GM13976 (cell line): ENCODE data around the gene ASPRV1.

ENCODE experiments used
- DNase-seq: peaks from one replicate; pipeline ENCODE4 v3.0.0; 2012; ENCODE audit warnings: low spot score
- in situ Hi-C: fragments of 300-500 bp; cut with MboI; formaldehyde crosslinking; loops from one replicate; pipeline ENCODE4 v1.12.0; 2022; ENCODE audit warnings: low sequenced_read_pairs, mixed read lengths, inconsistent platforms; ENCODE audit not compliant: unreplicated experiment
- TF ChIP-seq, protein P1 (sequence below): IDR thresholded peaks from 2 replicates; pipeline ENCODE4 v1.5.1; 2012; ENCODE audit warnings: borderline replicate concordance, mild to moderate bottlenecking; ENCODE audit not compliant: insufficient read depth; ENCODE audit errors: extremely low read depth, missing control alignments, control extremely low read depth

Gene ASPRV1

GRCh38 chr2:69989441-69990105, 28.1 kb upstream of the ASPRV1 start:
- TF ChIP-seq, protein P1, sequence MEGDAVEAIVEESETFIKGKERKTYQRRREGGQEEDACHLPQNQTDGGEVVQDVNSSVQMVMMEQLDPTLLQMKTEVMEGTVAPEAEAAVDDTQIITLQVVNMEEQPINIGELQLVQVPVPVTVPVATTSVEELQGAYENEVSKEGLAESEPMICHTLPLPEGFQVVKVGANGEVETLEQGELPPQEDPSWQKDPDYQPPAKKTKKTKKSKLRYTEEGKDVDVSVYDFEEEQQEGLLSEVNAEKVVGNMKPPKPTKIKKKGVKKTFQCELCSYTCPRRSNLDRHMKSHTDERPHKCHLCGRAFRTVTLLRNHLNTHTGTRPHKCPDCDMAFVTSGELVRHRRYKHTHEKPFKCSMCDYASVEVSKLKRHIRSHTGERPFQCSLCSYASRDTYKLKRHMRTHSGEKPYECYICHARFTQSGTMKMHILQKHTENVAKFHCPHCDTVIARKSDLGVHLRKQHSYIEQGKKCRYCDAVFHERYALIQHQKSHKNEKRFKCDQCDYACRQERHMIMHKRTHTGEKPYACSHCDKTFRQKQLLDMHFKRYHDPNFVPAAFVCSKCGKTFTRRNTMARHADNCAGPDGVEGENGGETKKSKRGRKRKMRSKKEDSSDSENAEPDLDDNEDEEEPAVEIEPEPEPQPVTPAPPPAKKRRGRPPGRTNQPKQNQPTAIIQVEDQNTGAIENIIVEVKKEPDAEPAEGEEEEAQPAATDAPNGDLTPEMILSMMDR: no peak
- in situ Hi-C loops: no loop called here
- no peak for DNase-seq

DNA sequence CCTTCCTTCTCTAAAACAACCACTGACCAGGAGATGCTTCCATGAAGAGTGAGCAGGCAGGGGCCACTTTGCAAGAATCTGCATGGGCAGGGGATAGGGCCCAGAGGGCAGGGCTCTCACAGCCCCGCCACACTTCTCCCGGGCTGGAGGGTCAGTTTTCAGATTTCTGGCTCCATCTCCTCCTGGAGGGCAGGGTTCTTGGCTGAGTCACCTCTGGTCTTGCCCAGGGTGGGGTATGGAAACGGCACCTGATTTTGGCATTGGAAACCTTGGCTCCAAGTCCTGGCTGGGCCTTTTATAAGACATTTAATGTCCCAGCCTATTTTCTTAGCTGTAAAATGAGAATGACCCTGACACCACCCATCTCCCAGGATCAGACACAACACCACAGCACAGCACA, 27.6 kb upstream of the ASPRV1 start:
- TF ChIP-seq, protein P1: no peak
- in situ Hi-C loops: no loop called here
- no peak for DNase-seq

GRCh38 chr2:69988086-69988635, 26.7 kb upstream of the ASPRV1 start:
- no peak for DNase-seq
- TF ChIP-seq, protein P1: no peak
- in situ Hi-C loops: no loop called here

GRCh38 chr2:69986691-69987090, 25.3 kb upstream of the ASPRV1 start:
- TF ChIP-seq, protein P1: no peak
- DNase-seq: no peak
- in situ Hi-C loops: no loop called here

GRCh38 chr2:69985688-69986087, 24.3 kb upstream of the ASPRV1 start:
- TF ChIP-seq, protein P1: no peak
- no peak for DNase-seq
- in situ Hi-C loops: no loop called here

DNA sequence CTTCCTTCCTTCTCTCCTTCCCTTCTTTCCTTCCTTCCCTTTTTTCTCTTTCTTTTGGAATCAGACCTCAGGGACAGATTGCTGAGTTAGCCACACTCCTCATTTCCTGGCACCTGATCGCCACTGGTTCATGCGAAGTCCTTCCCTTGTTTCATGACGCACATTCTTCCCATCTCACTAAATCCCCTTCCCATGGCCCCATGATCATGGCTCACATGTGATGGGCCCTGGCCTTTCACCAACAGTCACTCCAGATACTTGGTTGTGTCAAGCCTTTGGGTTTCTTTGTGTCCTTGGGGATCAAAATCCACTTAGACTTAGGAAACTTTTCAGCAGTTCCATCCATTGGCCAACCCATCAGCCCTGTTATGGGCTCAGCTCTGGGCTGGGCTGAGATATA, 23.8 kb upstream of the ASPRV1 start:
- no peak for DNase-seq
- TF ChIP-seq, protein P1: no peak
- in situ Hi-C loops: no loop called here
